KOPT-K1 (cell line): Measurements from ENCODE around the gene RAB17.
"Not testable (repeated sequence)": the region's sequence is repeated elsewhere in the genome, so short reads cannot be mapped to it uniquely, and the experiment has no call there.

Source experiments
- H3K27ac ChIP-seq: fragments of 200-600 bp; sonication (generic); 2 replicates; pipeline ENCODE4 v1.5.1; 2016; ENCODE audit warnings: antibody characterized with exemption, mild to moderate bottlenecking, low read depth, low read length; ENCODE audit not compliant: poor library complexity, severe bottlenecking
- H3K36me3 ChIP-seq: fragments of 200-600 bp; sonication (generic); 2 replicates; pipeline ENCODE4 v1.5.1; 2017; ENCODE audit warnings: antibody characterized with exemption, mild to moderate bottlenecking, low read length, moderate library complexity; ENCODE audit not compliant: insufficient read depth
- H3K9me3 ChIP-seq: fragments of 200-600 bp; sonication (generic); 2 replicates; pipeline ENCODE4 v1.5.1; 2017; ENCODE audit warnings: antibody characterized with exemption, low read length, mild to moderate bottlenecking; ENCODE audit not compliant: insufficient read depth, poor library complexity, severe bottlenecking

The RAB17 gene

GRCh38 chr2:237613679-237614078 lies 23.1 kb upstream of the RAB17 start:
- H3K27ac ChIP-seq, result no peak overlapping the region
- no peaks in the 10 kb centered on the region for H3K9me3 ChIP-seq
- H3K36me3 ChIP-seq, result no peaks in the 10 kb centered on the region

- Histone ChIP-seq H3K9me3 (no peaks in the 10 kb centered on the region), H3K36me3 (no peaks in the 10 kb centered on the region), H3K27ac (no peak overlapping the region)
Observed at GRCh38 chr2:237612527-237613357, 22.2 kb upstream of the RAB17 start.

GRCh38 chr2:237606522-237606921 lies 16.0 kb upstream of the RAB17 start:
- not testable (repeated sequence) for H3K27ac ChIP-seq, H3K36me3 ChIP-seq, H3K9me3 ChIP-seq

GRCh38 chr2:237604960-237605359 lies 14.4 kb upstream of the RAB17 start:
- H3K27ac ChIP-seq, result no peak overlapping the region
- no peaks in the 10 kb centered on the region for H3K9me3 ChIP-seq
- no peaks in the 10 kb centered on the region for H3K36me3 ChIP-seq

- Histone ChIP-seq H3K36me3 (no peaks in the 10 kb centered on the region), H3K9me3 (no peaks in the 10 kb centered on the region), H3K27ac (no peak overlapping the region)
Observed at GRCh38 chr2:237604391-237604790, 13.9 kb upstream of the RAB17 start.

- Histone ChIP-seq H3K27ac (no peak overlapping the region), H3K36me3 (no peaks in the 10 kb centered on the region), H3K9me3 (no peaks in the 10 kb centered on the region)
Observed at GRCh38 chr2:237603718-237604362, 13.3 kb upstream of the RAB17 start.

- Histone ChIP-seq H3K27ac (no peak overlapping the region), H3K36me3 (no peaks in the 10 kb centered on the region), H3K9me3 (no peaks in the 10 kb centered on the region)
Observed at GRCh38 chr2:237603049-237603717, 12.6 kb upstream of the RAB17 start.

- Histone ChIP-seq H3K27ac (no peak overlapping the region), H3K9me3 (no peaks in the 10 kb centered on the region), H3K36me3 (no peaks in the 10 kb centered on the region)
Observed at GRCh38 chr2:237602409-237602808, 11.9 kb upstream of the RAB17 start.

- H3K36me3 ChIP-seq, result no peaks in the 10 kb centered on the region
- no peak overlapping the region for H3K27ac ChIP-seq
- no peaks in the 10 kb centered on the region for H3K9me3 ChIP-seq
Observed at GRCh38 chr2:237601453-237602116, 11.1 kb upstream of the RAB17 start.

GRCh38 chr2:237600205-237600846 lies 9.8 kb upstream of the RAB17 start:
- no peak overlapping the region for H3K27ac ChIP-seq
- H3K9me3 ChIP-seq, result no peaks in the 10 kb centered on the region
- H3K36me3 ChIP-seq, result no peaks in the 10 kb centered on the region

- H3K36me3 ChIP-seq, result no peaks in the 10 kb centered on the region
- H3K9me3 ChIP-seq, result no peaks in the 10 kb centered on the region
- H3K27ac ChIP-seq, result no peak overlapping the region
Observed at GRCh38 chr2:237599465-237600110, 9.1 kb upstream of the RAB17 start.

GRCh38 chr2:237598468-237599208 lies 8.1 kb upstream of the RAB17 start:
- H3K9me3 ChIP-seq, result no peaks in the 10 kb centered on the region
- no peak overlapping the region for H3K27ac ChIP-seq
- no peaks in the 10 kb centered on the region for H3K36me3 ChIP-seq

- no peak overlapping the region for H3K27ac ChIP-seq
- H3K9me3 ChIP-seq, result no peaks in the 10 kb centered on the region
- H3K36me3 ChIP-seq, result no peaks in the 10 kb centered on the region
Observed at GRCh38 chr2:237597196-237598145, 6.9 kb upstream of the RAB17 start.
